Measurements from ENCODE around the gene ATRN. TPM values are rescaled to one million over a fixed set of nuclear protein-coding genes. Genes with fewer than 3 reads are reported as not detected.

The ATRN gene
- total RNA-seq, 3 donors from 2014 or later (not counting 1 experiment from before 2014, with no cell fraction given) = 16.1 to 21.8 (median 19.3) TPM

GRCh38 chr20:3677733-3678132, 206.9 kb downstream of the ATRN start:
- Histone ChIP-seq H3K27me3 (ENCODE audit: control insufficient read depth, insufficient read depth, low read length) (peaks cover 13% of the 10 kb centered on the region), H3K36me3 (ENCODE audit: control insufficient read depth, insufficient read depth, low read length) (no peaks in the 10 kb centered on the region), H3K4me3 (ENCODE audit: low read length) (no peak overlapping the region), H3K27ac (ENCODE audit: low read length) (no peak overlapping the region), H3K4me1 (ENCODE audit: control insufficient read depth, insufficient read depth, low read length) (peaks cover 15% of the 10 kb centered on the region), H3K9me3 (ENCODE audit: control insufficient read depth, insufficient read depth, low read length) (no peaks in the 10 kb centered on the region)
- Mint-ChIP-seq H3K4me1 (peaks cover 0 to 11% of the 10 kb centered on the region in 2 donors), H3K27ac (no peak overlapping the region), H3K27me3 (ENCODE audit: low read depth in 2 of 2) (peaks cover 50 to 60% of the 10 kb centered on the region in 2 donors), H3K9me3 (no peaks in the 10 kb centered on the region), H3K4me3 (no peak overlapping the region), H3K36me3 (no peaks in the 10 kb centered on the region)
- DNase-seq = no peak
- intact Hi-C loops (cut with micrococcal nuclease) = no loop called here
- no peak for TF ChIP-seq CTCF (IDR thresholded peaks at IDR 0.05)
- 88% methylated on average over 8 of the region's 8 CpGs for WGBS (ENCODE audit: insufficient coverage)
- ATAC-seq = no peak

DNA sequence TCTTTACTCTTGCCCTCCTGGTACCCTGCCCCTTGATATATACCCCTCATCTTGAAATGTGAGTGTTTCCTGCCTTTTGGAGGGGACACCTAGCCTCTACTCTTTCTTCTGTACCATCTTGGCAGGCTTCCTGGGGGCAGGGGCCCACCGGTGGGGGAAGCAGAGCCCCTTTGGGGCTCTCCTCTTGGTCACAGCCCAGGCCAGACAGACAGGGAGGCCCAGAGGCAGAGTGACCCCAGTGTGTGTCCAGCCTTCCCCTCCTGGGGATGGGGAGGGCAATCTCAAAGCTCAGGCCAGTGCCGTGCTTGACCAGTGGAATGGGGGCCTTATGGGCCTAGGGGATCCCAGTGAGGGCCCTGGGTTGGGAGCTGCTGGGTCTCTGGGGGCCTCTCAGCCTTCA, 207.4 kb downstream of the ATRN start:
- intact Hi-C loops (cut with micrococcal nuclease) = no loop called here

GRCh38 chr20:3678856-3679720, 208.3 kb downstream of the ATRN start:
- Histone ChIP-seq H3K4me1 (ENCODE audit: control insufficient read depth, insufficient read depth, low read length) (peaks cover 13% of the 10 kb centered on the region), H3K9me3 (ENCODE audit: control insufficient read depth, insufficient read depth, low read length) (no peaks in the 10 kb centered on the region), H3K27ac (ENCODE audit: low read length) (no peak overlapping the region), H3K4me3 (ENCODE audit: low read length) (no peak overlapping the region), H3K36me3 (ENCODE audit: control insufficient read depth, insufficient read depth, low read length) (no peaks in the 10 kb centered on the region), H3K27me3 (ENCODE audit: control insufficient read depth, insufficient read depth, low read length) (peaks cover 12% of the 10 kb centered on the region)
- no peak overlapping the region for H3K27ac Mint-ChIP-seq
- WGBS (ENCODE audit: insufficient coverage) = 90% methylated on average over 14 of the region's 14 CpGs
- peaks cover 0 to 11% of the 10 kb centered on the region in 2 donors for H3K4me1 Mint-ChIP-seq
- ATAC-seq = no peak
- no peaks in the 10 kb centered on the region for H3K36me3 Mint-ChIP-seq
- H3K4me3 Mint-ChIP-seq = no peak overlapping the region
- H3K27me3 Mint-ChIP-seq (ENCODE audit: low read depth in 2 of 2) = peaks cover 51 to 65% of the 10 kb centered on the region in 2 donors
- no peaks in the 10 kb centered on the region for H3K9me3 Mint-ChIP-seq
- intact Hi-C loops (cut with micrococcal nuclease) = no loop called here
- TF ChIP-seq CTCF (IDR thresholded peaks at IDR 0.05) = no peak
- no peak for DNase-seq

More for the DNA sequence above, 207.4 kb downstream of the ATRN start:
- H3K9me3 ChIP-seq (ENCODE audit: control insufficient read depth, insufficient read depth, low read length) = no peaks in the 10 kb centered on the region
- Mint-ChIP-seq H3K27me3 (ENCODE audit: low read depth in 2 of 2) (peaks cover 48 to 63% of the 10 kb centered on the region in 2 donors), H3K4me3 (no peak overlapping the region), H3K27ac (no peak overlapping the region), H3K9me3 (no peaks in the 10 kb centered on the region), H3K4me1 (peaks cover 0 to 11% of the 10 kb centered on the region in 2 donors), H3K36me3 (no peaks in the 10 kb centered on the region)
- TF ChIP-seq CTCF (IDR thresholded peaks at IDR 0.05) = no peak
- no peak for DNase-seq
- WGBS (ENCODE audit: insufficient coverage) = 71% methylated on average over 2 of the region's 2 CpGs
- H3K4me1 ChIP-seq (ENCODE audit: control insufficient read depth, insufficient read depth, low read length) = peaks cover 13% of the 10 kb centered on the region
- no peaks in the 10 kb centered on the region for H3K36me3 ChIP-seq (ENCODE audit: control insufficient read depth, insufficient read depth, low read length)
- no peak overlapping the region for H3K27ac ChIP-seq (ENCODE audit: low read length)
- ATAC-seq = no peak
- H3K4me3 ChIP-seq (ENCODE audit: low read length) = no peak overlapping the region
- peaks cover 13% of the 10 kb centered on the region for H3K27me3 ChIP-seq (ENCODE audit: control insufficient read depth, insufficient read depth, low read length)
